ENCODE results near the gene PLEKHN1.

The PLEKHN1 gene

DNA sequence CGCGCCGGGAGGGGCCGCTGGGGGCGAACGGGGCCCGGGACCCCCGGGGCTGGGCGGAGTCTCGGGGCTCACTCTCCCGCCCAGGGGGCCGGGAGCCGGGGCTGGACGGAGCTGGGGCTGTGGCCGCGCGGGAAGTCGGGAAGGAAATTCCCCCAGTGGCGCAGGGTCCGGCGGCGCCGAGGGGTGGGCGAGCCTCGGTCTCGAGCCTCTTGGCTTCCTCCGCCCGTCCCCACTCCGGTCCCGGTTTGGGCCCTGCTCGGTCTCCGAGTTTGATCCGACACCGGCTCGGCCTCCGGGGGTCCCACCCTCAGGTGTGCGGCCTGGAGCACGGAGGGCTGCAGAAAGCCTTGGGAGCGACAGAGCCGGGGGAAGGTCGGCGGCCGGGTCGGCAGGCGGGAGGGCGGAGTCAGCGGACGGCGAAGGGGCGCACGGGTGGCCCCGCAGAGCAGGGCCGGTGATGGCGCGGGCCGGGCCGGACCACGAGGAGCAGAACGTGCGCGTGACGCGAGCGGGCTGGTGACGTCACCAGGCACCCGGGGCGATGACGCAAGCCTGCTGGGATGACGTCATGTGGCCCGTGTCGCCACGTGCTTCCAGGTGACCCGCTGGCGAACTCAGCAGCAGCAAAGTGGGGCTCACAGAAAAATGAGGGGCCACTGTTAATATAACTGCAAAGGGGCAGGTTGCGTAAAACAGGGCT is 34.2 kb downstream of the PLEKHN1 start:
- TF ChIP-seq CTCF (conservative IDR thresholded peaks at IDR 0.05) (no peak), ZFX (IDR thresholded peaks at IDR 0.05) (peak; percentile 68)
- H3K27ac ChIP-seq, result peak overlapping the region; percentile 95

GRCh38 chr1:1001057-1001783 is 34.9 kb downstream of the PLEKHN1 start:
- TF ChIP-seq ZFX (IDR thresholded peaks at IDR 0.05) (0 out of 2 replicates have a peak, but pooled peaks have one; percentile 28), CTCF (conservative IDR thresholded peaks at IDR 0.05) (no peak)
- H3K27ac ChIP-seq, result peak overlapping the region; percentile 95

- H3K27ac ChIP-seq, result peak overlapping the region; percentile 68; the same call in 1 of the 2 replicates
- TF ChIP-seq ZFX (IDR thresholded peaks at IDR 0.05) (no peak), CTCF (conservative IDR thresholded peaks at IDR 0.05) (no peak)
Measured at GRCh38 chr1:1003618-1004419, 37.5 kb downstream of the PLEKHN1 start.

DNA sequence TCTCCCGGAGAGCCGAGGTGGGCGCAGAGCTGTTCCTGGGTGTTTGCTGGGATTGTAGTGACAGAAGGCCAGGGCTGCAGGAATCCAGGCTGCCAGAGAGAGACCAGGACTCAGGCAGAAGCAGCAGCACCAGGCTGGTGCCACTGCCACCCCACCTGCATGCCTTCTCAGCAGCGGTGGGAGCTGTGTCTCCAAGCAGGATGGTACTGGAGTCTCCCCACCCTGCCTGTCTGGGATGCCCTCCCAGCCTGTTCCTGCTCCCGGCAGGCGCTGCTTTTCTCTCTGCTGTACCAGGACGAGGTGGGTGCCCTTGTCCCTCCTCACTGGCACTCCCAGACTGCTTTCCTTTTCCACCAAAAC is 38.1 kb downstream of the PLEKHN1 start:
- peak overlapping the region; percentile 68 for H3K27ac ChIP-seq
- no peak for TF ChIP-seq ZFX (IDR thresholded peaks at IDR 0.05)
- TF ChIP-seq CTCF (conservative IDR thresholded peaks at IDR 0.05), result no peak

DNA sequence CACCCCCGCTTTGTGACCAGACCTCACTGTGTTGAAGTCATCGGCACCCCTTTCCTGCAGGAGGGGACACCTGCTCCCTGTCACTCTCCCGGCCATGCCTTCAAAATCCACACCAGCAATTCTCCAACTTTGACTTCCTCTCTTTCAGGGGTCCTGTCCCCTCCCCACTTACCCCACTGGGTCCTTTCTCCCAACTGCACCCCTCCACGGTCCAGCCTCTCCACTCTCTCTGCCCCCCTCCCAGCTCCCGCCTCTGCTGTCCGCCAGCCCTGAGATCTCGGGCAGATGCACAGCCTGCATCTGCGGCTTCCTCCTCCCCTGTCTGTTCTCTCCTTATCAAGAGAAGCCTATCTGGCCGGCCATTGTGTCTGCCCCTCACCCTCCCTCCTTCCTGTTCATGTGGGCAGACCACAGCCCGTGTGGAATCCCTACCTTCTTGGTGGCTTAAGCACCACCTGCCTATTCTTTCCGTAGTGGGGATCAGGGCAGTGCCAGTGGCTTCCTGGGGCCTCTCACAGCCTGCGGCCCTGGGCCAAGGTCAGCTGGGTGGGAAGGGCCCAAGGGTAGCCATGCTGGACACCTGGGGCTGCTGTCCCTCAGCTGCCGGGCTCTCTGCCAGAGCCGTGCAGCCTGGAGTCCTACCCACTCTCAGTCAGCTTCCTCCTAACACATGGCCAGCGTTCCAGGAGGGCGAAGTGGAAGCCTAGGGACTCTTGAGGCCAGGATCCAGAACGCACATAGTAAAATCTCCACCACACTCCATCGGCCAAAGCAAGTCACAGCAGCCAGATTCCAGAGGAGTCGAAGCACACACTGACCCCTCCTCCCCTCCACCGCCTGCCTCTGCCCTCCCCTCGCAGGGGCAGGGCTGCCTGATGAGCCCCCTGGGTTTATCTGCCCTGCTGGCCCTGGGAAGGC is 38.8 kb downstream of the PLEKHN1 start:
- H3K27ac ChIP-seq, result peak overlapping the region; percentile 68
- TF ChIP-seq ZFX (IDR thresholded peaks at IDR 0.05) (no peak), CTCF (conservative IDR thresholded peaks at IDR 0.05) (no peak)

- H3K27ac ChIP-seq, result peak overlapping the region; percentile 68
- TF ChIP-seq CTCF (conservative IDR thresholded peaks at IDR 0.05) (no peak), ZFX (IDR thresholded peaks at IDR 0.05) (no peak)
Measured at GRCh38 chr1:1005774-1006304, 39.6 kb downstream of the PLEKHN1 start.

Measured in C4-2B (cell line).